K562 (cell line): ENCODE measurements around the gene SMIM10. TPM values are rescaled to one million over a fixed set of nuclear protein-coding genes. Genes with fewer than 3 reads are reported as not detected.

Experiments
- CBFA2T3 ChIP-seq: fragments of 450-650 bp; IDR thresholded peaks from 2 replicates; pipeline ENCODE4 v1.6.1; 2017
- CREM ChIP-seq: IDR thresholded peaks from 2 replicates; pipeline ENCODE4 v1.6.1; 2014; ENCODE audit warnings: antibody characterized with exemption, low read depth
- DDX20 ChIP-seq: fragments of 450-650 bp; IDR thresholded peaks from 2 replicates; pipeline ENCODE4 v1.6.1; 2016; ENCODE audit warnings: missing genetic modification characterization, low read depth, mild to moderate bottlenecking, missing compliant biosample characterization, moderate library complexity
- EP300 ChIP-seq: IDR thresholded peaks from 2 replicates; pipeline ENCODE4 v1.6.1; 2012; ENCODE audit warnings: low read length, improper control_type of control experiment
- FOXJ3 ChIP-seq: sonication (generic); formaldehyde crosslinking; IDR thresholded peaks from 2 replicates; pipeline ENCODE4 v1.4.0; 2020; ENCODE audit warnings: mild to moderate bottlenecking, missing genetic modification reagents
- GTF2E2 ChIP-seq: fragments of 200-800 bp; sonication (Bioruptor generic); IDR thresholded peaks from 2 replicates; pipeline ENCODE4 v1.6.1; 2016; ENCODE audit warnings: missing genetic modification characterization, missing compliant biosample characterization
- HLTF ChIP-seq: fragments of 450-650 bp; IDR thresholded peaks from 2 replicates; pipeline ENCODE4 v1.6.1; 2016
- ID3 ChIP-seq, 2 experiments: fragments of 250-450 bp in 1 of 2; fragments of 450-650 bp in 1 of 2; sonication (Bioruptor Pico) in 1 of 2; IDR thresholded peaks; 2 replicates each; pipeline versions ENCODE4 v1.6.1 to v1.8.0; 2016 to 2021; ENCODE audit warnings: mild to moderate bottlenecking in 2 of 2, moderate library complexity in 2 of 2, missing compliant biosample characterization in 1 of 2, missing genetic modification characterization in 1 of 2
- KAT7 ChIP-seq: sonication (generic); formaldehyde crosslinking; IDR thresholded peaks from 2 replicates; pipeline ENCODE4 v1.8.0; 2022; ENCODE audit warnings: missing genetic modification reagents, mild to moderate bottlenecking, borderline replicate concordance
- KDM5B ChIP-seq: fragments of 200-600 bp; sonication (generic); IDR thresholded peaks from 2 replicates; pipeline ENCODE4 v1.6.1; 2012; ENCODE audit warnings: low read depth, mild to moderate bottlenecking, moderate library complexity, low read length, control low read depth, inconsistent platforms; ENCODE audit not compliant: insufficient replicate concordance
- KLF16 ChIP-seq: IDR thresholded peaks from 2 replicates; pipeline ENCODE4 v1.6.1; 2016; ENCODE audit warnings: antibody characterized with exemption
- LCOR ChIP-seq: sonication (generic); formaldehyde crosslinking; IDR thresholded peaks from 2 replicates; pipeline ENCODE4 v1.8.0; 2022; ENCODE audit warnings: mild to moderate bottlenecking, missing genetic modification reagents
- PHF8 ChIP-seq: fragments of 200-600 bp; sonication (generic); IDR thresholded peaks from 2 replicates; pipeline ENCODE4 v1.6.1; 2012; ENCODE audit warnings: mixed run types, mild to moderate bottlenecking, inconsistent platforms, low read length, moderate library complexity, borderline replicate concordance
- RFX5 ChIP-seq: IDR thresholded peaks from 2 replicates; pipeline ENCODE4 v1.6.1; 2011; ENCODE audit warnings: low read depth, mild to moderate bottlenecking, improper control_type of control experiment, low read length
- SP2 ChIP-seq: IDR thresholded peaks from 2 replicates; pipeline ENCODE4 v1.6.1; 2011; ENCODE audit warnings: mild to moderate bottlenecking, low read depth, low read length, moderate library complexity; ENCODE audit not compliant: poor library complexity, severe bottlenecking; ENCODE audit errors: extremely low read depth
- STAG1 ChIP-seq: sonication (generic); formaldehyde crosslinking; IDR thresholded peaks from 2 replicates; pipeline ENCODE4 v1.5.0; 2020; ENCODE audit warnings: missing genetic modification reagents, borderline replicate concordance
- TBP ChIP-seq: optimal IDR thresholded peaks from 2 replicates; pipeline ENCODE3; 2011; ENCODE audit warnings: low read depth, low read length, improper control_type of control experiment
- UBTF ChIP-seq, 2 experiments: IDR thresholded peaks; 2 replicates each; pipeline ENCODE4 v1.6.1; 2012; ENCODE audit warnings: improper control_type of control experiment in 2 of 2, low read depth in 2 of 2, low read length in 2 of 2, borderline replicate concordance in 1 of 2
- ZEB2 ChIP-seq: fragments of 450-650 bp; IDR thresholded peaks from 2 replicates; pipeline ENCODE4 v1.6.1; 2016
- ZNF592 ChIP-seq: fragments of 450-650 bp; IDR thresholded peaks from 2 replicates; pipeline ENCODE4 v1.6.1; 2017; ENCODE audit warnings: antibody characterized with exemption, mild to moderate bottlenecking
- ZNF780A ChIP-seq: fragments of 250-450 bp; sonication (Bioruptor Pico); IDR thresholded peaks from 2 replicates; pipeline ENCODE4 v1.5.0; 2021; ENCODE audit warnings: mild to moderate bottlenecking
- polyA plus RNA-seq, 8 experiments: library from polyadenylated mRNA; depleted of rRNA in 4 of 8; stranded (reverse) in 5 of 8; unstranded in 3 of 8; fragments of >200 nt; fragmentation: Nextera tagmentation in 2 of 8; fragmentation: Illumina TruSeq in 1 of 8; extraction: Ambion mirVana in 2 of 8; extraction: Trizol in 1 of 8; gene quantifications; 2 replicates each; pipeline versions ENCODE4 v1.2.1 to v1.2.3, GENCODE V29; 2011 to 2014; ENCODE audit warnings: inconsistent platforms in 1 of 8, missing spikeins in 1 of 8
- total RNA-seq, 7 experiments: library from RNA; depleted of rRNA in 6 of 7; stranded (reverse); fragments of >200 nt in 6 of 7; fragmentation: Illumina TruSeq in 2 of 7; extraction: Trizol in 2 of 7; gene quantifications; 2 replicates each; pipeline versions ENCODE4 v1.2.1 to v1.2.3, GENCODE V29; 2011 to 2021; ENCODE audit warnings: low replicate concordance in 1 of 7

SMIM10 gene
- total and polyA plus RNA-seq, 9 of the 15 experiments (the other 6 are each of a cell fraction or from before 2014, with no cell fraction given), result 2.1 to 25.3 (median 16.4) TPM

GRCh38 chrX:134990801-134991481, at the start of gene SMIM10 (continued):
- TF ChIP-seq KDM5B, result peak; percentile 49
- TF ChIP-seq SP2, result no peak
- peak; percentile 18; the same call in 1 of the 2 replicates for TF ChIP-seq CBFA2T3
- TF ChIP-seq STAG1 (CRISPR knock-in tag), result no peak
- no peak for TF ChIP-seq ZEB2
- TF ChIP-seq UBTF (IDR thresholded peaks at IDR 0.05; ENCODE audit: borderline replicate concordance in 1 of 2, low read depth in 2 of 2, low read length in 2 of 2), result no peak
- peak; percentile 57; the same call in 1 of the 2 replicates for TF ChIP-seq LCOR
- TF ChIP-seq ZNF780A (CRISPR knock-in tag), result no peak
- TF ChIP-seq ZNF592, result peak; percentile 95
- TF ChIP-seq KLF16, result no peak
- peak; percentile 42; the same call in 1 of the 2 replicates for TF ChIP-seq EP300
- no peak for TF ChIP-seq ID3 (CRISPR knock-in tag; IDR thresholded peaks at IDR 0.05)
- 0 out of 2 replicates have a peak, but pooled peaks have one; percentile 54 for TF ChIP-seq ID3 (tag; IDR thresholded peaks at IDR 0.05)
- TF ChIP-seq FOXJ3, result no peak
- TF ChIP-seq HLTF, result no peak
- TF ChIP-seq RFX5, result no peak
- TF ChIP-seq DDX20 (tag), result no peak
- peak; percentile 62 for TF ChIP-seq TBP
- peak; percentile 41; the same call in 1 of the 2 replicates for TF ChIP-seq GTF2E2
- TF ChIP-seq CREM, result peak; percentile 32; the same call in 1 of the 2 replicates
- peak; percentile 62; the same call in 1 of the 2 replicates for TF ChIP-seq PHF8
- peak; percentile 81; the same call in 1 of the 2 replicates for TF ChIP-seq KAT7 (CRISPR knock-in tag)
